Measurements from ENCODE around the gene CARD8.
"Not testable (repeated sequence)": the region's sequence is repeated elsewhere in the genome, so short reads cannot be mapped to it uniquely, and the experiment has no call there.

CARD8 gene

GRCh38 chr19:48260359-48260714 lies 4.6 kb upstream of the CARD8 start:
- not testable (repeated sequence) for DNase-seq (ENCODE audit: low spot score)

- DNase-seq (ENCODE audit: low spot score): not testable (repeated sequence)
Measured at GRCh38 chr19:48258992-48259391, 3.3 kb upstream of the CARD8 start.

GRCh38 chr19:48258350-48258749 lies 2.6 kb upstream of the CARD8 start:
- DNase-seq (ENCODE audit: low spot score): no peak

GRCh38 chr19:48254529-48254970 lies 1.2 kb downstream of the CARD8 start:
- no peak for DNase-seq (ENCODE audit: low spot score)

GRCh38 chr19:48253999-48254398 lies 1.7 kb downstream of the CARD8 start:
- no peak for DNase-seq (ENCODE audit: low spot score)

GRCh38 chr19:48252609-48253008 lies 3.1 kb downstream of the CARD8 start:
- DNase-seq (ENCODE audit: low spot score): no peak

GRCh38 chr19:48250290-48251025 lies 5.3 kb downstream of the CARD8 start:
- no peak for DNase-seq (ENCODE audit: low spot score)

GRCh38 chr19:48249502-48250014 lies 6.2 kb downstream of the CARD8 start:
- DNase-seq (ENCODE audit: low spot score): no peak

GRCh38 chr19:48248081-48248833 lies 7.5 kb downstream of the CARD8 start:
- DNase-seq (ENCODE audit: low spot score): no peak

GRCh38 chr19:48247212-48247611 lies 8.5 kb downstream of the CARD8 start:
- DNase-seq (ENCODE audit: low spot score): no peak

GRCh38 chr19:48246101-48246500 lies 9.6 kb downstream of the CARD8 start:
- no peak for DNase-seq (ENCODE audit: low spot score)

GRCh38 chr19:48244281-48244680 lies 11.4 kb downstream of the CARD8 start:
- DNase-seq (ENCODE audit: low spot score): no peak

- DNase-seq (ENCODE audit: low spot score): not testable (repeated sequence)
Measured at GRCh38 chr19:48241771-48242170, 13.9 kb downstream of the CARD8 start.

GRCh38 chr19:48239582-48240141 lies 16.1 kb downstream of the CARD8 start:
- no peak for DNase-seq (ENCODE audit: low spot score)

GRCh38 chr19:48239120-48239519 lies 16.6 kb downstream of the CARD8 start:
- DNase-seq (ENCODE audit: low spot score): no peak

GRCh38 chr19:48237057-48237456 lies 18.7 kb downstream of the CARD8 start:
- DNase-seq (ENCODE audit: low spot score): no peak

- DNase-seq (ENCODE audit: low spot score): no peak
Measured at GRCh38 chr19:48230555-48231129, 25.1 kb downstream of the CARD8 start.

- DNase-seq (ENCODE audit: low spot score): no peak
Measured at GRCh38 chr19:48221628-48222027, 34.1 kb downstream of the CARD8 start.

GRCh38 chr19:48220784-48221183 lies 34.9 kb downstream of the CARD8 start:
- not testable (repeated sequence) for DNase-seq (ENCODE audit: low spot score)

GRCh38 chr19:48218997-48219396 lies 36.7 kb downstream of the CARD8 start:
- DNase-seq (ENCODE audit: low spot score): no peak

- DNase-seq (ENCODE audit: low spot score): no peak
Measured at GRCh38 chr19:48216933-48217332, 38.8 kb downstream of the CARD8 start.

GRCh38 chr19:48213959-48214358 lies 41.8 kb downstream of the CARD8 start:
- no peak for DNase-seq (ENCODE audit: low spot score)

- no peak for DNase-seq (ENCODE audit: low spot score)
Measured at GRCh38 chr19:48210005-48210404, 45.7 kb downstream of the CARD8 start.

Measured in AG08396 (cell line).